A549 (cell line): Measurements from ENCODE around the gene ZC3HAV1.
"Not testable (repeated sequence)": the region's sequence is repeated elsewhere in the genome, so short reads cannot be mapped to it uniquely, and the experiment has no call there.

Experiments used
- TF ChIP-seq, protein P1 (sequence below): fragments of >200 bp; sonication (Bioruptor Twin); formaldehyde crosslinking; IDR thresholded peaks from 3 replicates; pipeline ENCODE4 v1.5.1; 2016
- TF ChIP-seq, protein P2 (sequence below): fragments of 200-600 bp; sonication (generic); IDR thresholded peaks from 2 replicates; pipeline ENCODE4 v1.6.1; 2016; ENCODE audit warnings: antibody characterized with exemption, mild to moderate bottlenecking, moderate library complexity

DNA sequence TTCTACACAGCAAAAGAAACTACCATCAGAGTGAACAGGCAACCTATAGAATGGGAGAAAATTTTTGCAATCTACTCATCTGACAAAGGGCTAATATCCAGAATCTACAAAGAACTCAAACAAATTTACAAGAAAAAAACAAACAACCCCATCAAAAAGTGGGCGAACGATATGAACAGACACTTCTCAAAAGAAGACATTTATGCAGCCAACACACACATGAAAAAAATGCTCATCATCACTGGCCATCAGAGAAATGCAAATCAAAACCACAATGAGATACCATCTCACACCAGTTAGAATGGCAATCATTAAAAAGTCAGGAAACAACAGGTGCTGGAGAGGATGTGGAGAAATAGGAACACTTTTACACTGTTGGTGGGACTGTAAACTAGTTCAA is 20.3 kb upstream of the ZC3HAV1 start:
- TF ChIP-seq, protein P1, sequence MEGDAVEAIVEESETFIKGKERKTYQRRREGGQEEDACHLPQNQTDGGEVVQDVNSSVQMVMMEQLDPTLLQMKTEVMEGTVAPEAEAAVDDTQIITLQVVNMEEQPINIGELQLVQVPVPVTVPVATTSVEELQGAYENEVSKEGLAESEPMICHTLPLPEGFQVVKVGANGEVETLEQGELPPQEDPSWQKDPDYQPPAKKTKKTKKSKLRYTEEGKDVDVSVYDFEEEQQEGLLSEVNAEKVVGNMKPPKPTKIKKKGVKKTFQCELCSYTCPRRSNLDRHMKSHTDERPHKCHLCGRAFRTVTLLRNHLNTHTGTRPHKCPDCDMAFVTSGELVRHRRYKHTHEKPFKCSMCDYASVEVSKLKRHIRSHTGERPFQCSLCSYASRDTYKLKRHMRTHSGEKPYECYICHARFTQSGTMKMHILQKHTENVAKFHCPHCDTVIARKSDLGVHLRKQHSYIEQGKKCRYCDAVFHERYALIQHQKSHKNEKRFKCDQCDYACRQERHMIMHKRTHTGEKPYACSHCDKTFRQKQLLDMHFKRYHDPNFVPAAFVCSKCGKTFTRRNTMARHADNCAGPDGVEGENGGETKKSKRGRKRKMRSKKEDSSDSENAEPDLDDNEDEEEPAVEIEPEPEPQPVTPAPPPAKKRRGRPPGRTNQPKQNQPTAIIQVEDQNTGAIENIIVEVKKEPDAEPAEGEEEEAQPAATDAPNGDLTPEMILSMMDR: not testable (repeated sequence)
- TF ChIP-seq, protein P2, sequence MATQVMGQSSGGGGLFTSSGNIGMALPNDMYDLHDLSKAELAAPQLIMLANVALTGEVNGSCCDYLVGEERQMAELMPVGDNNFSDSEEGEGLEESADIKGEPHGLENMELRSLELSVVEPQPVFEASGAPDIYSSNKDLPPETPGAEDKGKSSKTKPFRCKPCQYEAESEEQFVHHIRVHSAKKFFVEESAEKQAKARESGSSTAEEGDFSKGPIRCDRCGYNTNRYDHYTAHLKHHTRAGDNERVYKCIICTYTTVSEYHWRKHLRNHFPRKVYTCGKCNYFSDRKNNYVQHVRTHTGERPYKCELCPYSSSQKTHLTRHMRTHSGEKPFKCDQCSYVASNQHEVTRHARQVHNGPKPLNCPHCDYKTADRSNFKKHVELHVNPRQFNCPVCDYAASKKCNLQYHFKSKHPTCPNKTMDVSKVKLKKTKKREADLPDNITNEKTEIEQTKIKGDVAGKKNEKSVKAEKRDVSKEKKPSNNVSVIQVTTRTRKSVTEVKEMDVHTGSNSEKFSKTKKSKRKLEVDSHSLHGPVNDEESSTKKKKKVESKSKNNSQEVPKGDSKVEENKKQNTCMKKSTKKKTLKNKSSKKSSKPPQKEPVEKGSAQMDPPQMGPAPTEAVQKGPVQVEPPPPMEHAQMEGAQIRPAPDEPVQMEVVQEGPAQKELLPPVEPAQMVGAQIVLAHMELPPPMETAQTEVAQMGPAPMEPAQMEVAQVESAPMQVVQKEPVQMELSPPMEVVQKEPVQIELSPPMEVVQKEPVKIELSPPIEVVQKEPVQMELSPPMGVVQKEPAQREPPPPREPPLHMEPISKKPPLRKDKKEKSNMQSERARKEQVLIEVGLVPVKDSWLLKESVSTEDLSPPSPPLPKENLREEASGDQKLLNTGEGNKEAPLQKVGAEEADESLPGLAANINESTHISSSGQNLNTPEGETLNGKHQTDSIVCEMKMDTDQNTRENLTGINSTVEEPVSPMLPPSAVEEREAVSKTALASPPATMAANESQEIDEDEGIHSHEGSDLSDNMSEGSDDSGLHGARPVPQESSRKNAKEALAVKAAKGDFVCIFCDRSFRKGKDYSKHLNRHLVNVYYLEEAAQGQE: not testable (repeated sequence)
